Mucosa of descending colon (tissue), 3 donors: ENCODE data around the gene DPP4. TPM values are rescaled to one million over a fixed set of nuclear protein-coding genes. Genes with fewer than 3 reads are reported as not detected.
A peak's percentile ranks its signal among the peaks of the same experiment; 100 is the strongest.

Source experiments
- ATAC-seq: fragments of 200-7000 bp; cut with Tn5 transposase; one replicate; pipeline ENCODE4 v1.9.1; 2020; ENCODE audit warnings: mild to moderate bottlenecking, moderate library complexity
- DNase-seq, 3 donors: peaks; one replicate each; pipeline ENCODE4 v3.0.0-alpha.2; 2020
- H3K36me3 ChIP-seq: fragments of 200-600 bp; one replicate; pipeline ENCODE4 v1.8.0; 2021; ENCODE audit warnings: low read depth, mild to moderate bottlenecking
- H3K4me1 ChIP-seq: fragments of 200-600 bp; one replicate; pipeline ENCODE4 v1.8.0; 2021; ENCODE audit warnings: low read depth, mild to moderate bottlenecking
- H3K4me3 ChIP-seq: fragments of 200-600 bp; one replicate; pipeline ENCODE4 v1.8.0; 2021; ENCODE audit warnings: mild to moderate bottlenecking
- H3K9me3 ChIP-seq: fragments of 200-600 bp; one replicate; pipeline ENCODE4 v1.8.0; 2021; ENCODE audit warnings: mild to moderate bottlenecking
- CTCF ChIP-seq: fragments of 200-600 bp; IDR thresholded peaks from one replicate; pipeline ENCODE4 v1.8.0; 2022; ENCODE audit warnings: antibody characterized with exemption, mild to moderate bottlenecking
- intact Hi-C, 2 donors: fragments of 100-400 bp; cut with DNase I in 1 of 2; cut with micrococcal nuclease in 1 of 2; formaldehyde crosslinking; loops; one replicate each; pipeline versions ENCODE4 v1.11.0 to v1.11.1; 2022; cut with DNase I, micrococcal nuclease
- total RNA-seq, 3 donors: library from RNA; stranded (reverse); fragmentation: NEBNext Ultra II Directional in 2 of 3; extraction: Animal tissue kit (Norgen Biotek cat#: 25700) in 2 of 3; gene quantifications; one replicate each; pipeline versions ENCODE4 v1.2.1 to v1.2.4, GENCODE V29; 2021 to 2023
- donor health status: DM: no; HTN: no; CAD: no; lungs with moderate emphysema.
- donor health status: DM: no; HTN: no; CAD: no.
- donor health status: DM: no; HTN: yes; CAD: no.

Gene DPP4
- total RNA-seq, 3 donors from 2014 or later: 11.4 to 18.3 (median 12.0) TPM

GRCh38 chr2:162106146-162106551 is 32.1 kb upstream of the DPP4 start:
- no peaks in the 10 kb centered on the region for H3K4me1 ChIP-seq
- DNase-seq (no peak), ATAC-seq (no peak)
- H3K9me3 ChIP-seq: no peaks in the 10 kb centered on the region
- no peaks in the 10 kb centered on the region for H3K36me3 ChIP-seq
- intact Hi-C loops: no loop called here
- no peak for TF ChIP-seq CTCF
- no peak overlapping the region for H3K4me3 ChIP-seq

- TF ChIP-seq CTCF: no peak
- Histone ChIP-seq H3K4me1 (no peaks in the 10 kb centered on the region), H3K9me3 (no peaks in the 10 kb centered on the region), H3K36me3 (no peaks in the 10 kb centered on the region), H3K4me3 (no peak overlapping the region)
- intact Hi-C loops: no loop called here
- no peak for ATAC-seq
- no peak for DNase-seq
Measured at GRCh38 chr2:162103443-162104009, 29.5 kb upstream of the DPP4 start.

GRCh38 chr2:162100579-162100978 is 26.6 kb upstream of the DPP4 start:
- Histone ChIP-seq H3K36me3 (no peaks in the 10 kb centered on the region), H3K4me3 (no peak overlapping the region), H3K9me3 (no peaks in the 10 kb centered on the region), H3K4me1 (no peaks in the 10 kb centered on the region)
- no peak for TF ChIP-seq CTCF
- intact Hi-C loops: no loop called here
- DNase-seq (no peak), ATAC-seq (peak; percentile 27)

- no peak overlapping the region for H3K4me3 ChIP-seq
- H3K9me3 ChIP-seq: no peaks in the 10 kb centered on the region
- DNase-seq (no peak), ATAC-seq (no peak)
- intact Hi-C loops: no loop called here
- no peaks in the 10 kb centered on the region for H3K4me1 ChIP-seq
- no peaks in the 10 kb centered on the region for H3K36me3 ChIP-seq
- TF ChIP-seq CTCF: no peak
Measured at GRCh38 chr2:162099836-162100235, 25.8 kb upstream of the DPP4 start.

- ATAC-seq: no peak
- no peaks in the 10 kb centered on the region for H3K36me3 ChIP-seq
- DNase-seq: no peak
- H3K9me3 ChIP-seq: no peaks in the 10 kb centered on the region
- H3K4me3 ChIP-seq: no peak overlapping the region
- intact Hi-C loops: no loop called here
- peaks cover 22% of the 10 kb centered on the region for H3K4me1 ChIP-seq
- TF ChIP-seq CTCF: no peak
Measured at GRCh38 chr2:162092658-162093556, 18.9 kb upstream of the DPP4 start.
